GM12878 (cell line): ENCODE results near the gene ACE2. TPM values are rescaled to one million over a fixed set of nuclear protein-coding genes. Genes with fewer than 3 reads are reported as not detected.

Experiments used
- ATAC-seq: fragments of 200-7000 bp; cut with Tn5 transposase; 3 replicates; pipeline ENCODE4 v1.9.1; 2020; ENCODE audit warnings: mild to moderate bottlenecking, moderate library complexity
- BruUV-seq: library from RNA; stranded (reverse); fragments of 400-500 nt; replicated peaks from 2 replicates; lab custom pipeline; 2021; lab: Mats Ljungman, UMichigan
- CTCF ChIA-PET: fragments of 300-600 bp; sonication (Branson Sonifier 250); formaldehyde crosslinking; extraction: SDS; loops from one replicate; lab custom pipeline; 2021; ENCODE audit warnings: inconsistent platforms; lab: Yijun Ruan, JAX
- POLR2A ChIA-PET: fragments of 350-600 bp; formaldehyde crosslinking; extraction: SDS; loops from one replicate; lab custom pipeline; 2021; ENCODE audit warnings: inconsistent platforms; lab: Charles Lee
- RAD21 ChIA-PET: fragments of 300-600 bp; sonication (Branson Sonifier 250); formaldehyde crosslinking; loops from one replicate; lab custom pipeline; 2023; ENCODE audit warnings: antibody characterized with exemption; ENCODE audit not compliant: unreplicated experiment; lab: Charles Lee
- SMC1A ChIA-PET: fragments of 300-600 bp; sonication (Branson Sonifier 250); formaldehyde crosslinking; loops from one replicate; lab custom pipeline; 2023; ENCODE audit not compliant: unreplicated experiment, uncharacterized antibody; lab: Charles Lee
- DNase-seq: peaks from one replicate; pipeline ENCODE4 v3.0.0-alpha.2; 2011; ENCODE audit warnings: low read depth, low spot score
- FAIRE-seq: peaks from 3 replicates; lab custom pipeline; 2011; peaks lifted over from hg19 to GRCh38; lab: Jason Lieb, UNC
- H2AFZ ChIP-seq: 2 replicates; pipeline ENCODE4 v1.6.0; 2011; ENCODE audit warnings: low read depth, low read length, control low read depth; ENCODE audit not compliant: control insufficient read depth
- H3K27ac ChIP-seq: 2 replicates; pipeline ENCODE4 v1.5.1; 2011; ENCODE audit warnings: control low read depth; ENCODE audit not compliant: control insufficient read depth, insufficient read depth
- H3K27me3 ChIP-seq, 2 experiments: replicated peaks in 1 of 2; 2 replicates each; pipeline versions ENCODE4 v1.6.0 to v1.6.1; 2011; ENCODE audit warnings: low read length in 1 of 2; ENCODE audit not compliant: control insufficient read depth in 2 of 2, insufficient read depth in 2 of 2
- H3K36me3 ChIP-seq, 2 experiments: 2 replicates each; pipeline ENCODE4 v1.5.1; 2011; ENCODE audit warnings: low read length in 1 of 2; ENCODE audit not compliant: control insufficient read depth in 2 of 2, insufficient read depth in 2 of 2
- H3K4me1 ChIP-seq: 2 replicates; pipeline ENCODE4 v1.6.1; 2011; ENCODE audit warnings: mild to moderate bottlenecking, low read length, moderate library complexity, mixed read lengths; ENCODE audit not compliant: control insufficient read depth, insufficient read depth
- H3K4me2 ChIP-seq: 2 replicates; pipeline ENCODE4 v1.6.0; 2011; ENCODE audit warnings: control low read depth; ENCODE audit not compliant: control insufficient read depth, insufficient read depth
- H3K4me3 ChIP-seq: fragments of 200-600 bp; sonication (generic); 2 replicates; pipeline ENCODE4 v1.5.1; 2016
- H3K79me2 ChIP-seq: 2 replicates; pipeline ENCODE4 v1.6.0; 2011; ENCODE audit warnings: low read length; ENCODE audit not compliant: control insufficient read depth, insufficient read depth
- H3K9ac ChIP-seq: 2 replicates; pipeline ENCODE4 v1.8.0; 2011; ENCODE audit warnings: low read length, control low read depth, mixed read lengths; ENCODE audit not compliant: control insufficient read depth, insufficient read depth
- H3K9me3 ChIP-seq: replicated peaks from 3 replicates; pipeline ENCODE4 v1.5.1; 2011; ENCODE audit warnings: mild to moderate bottlenecking, low read length; ENCODE audit not compliant: control insufficient read depth, insufficient read depth
- H4K20me1 ChIP-seq: 2 replicates; pipeline ENCODE4 v1.6.0; 2011; ENCODE audit not compliant: control insufficient read depth, insufficient read depth
- BCL3 ChIP-seq: IDR thresholded peaks from 2 replicates; pipeline ENCODE4 v1.6.1; 2011; ENCODE audit warnings: borderline replicate concordance, low read depth, mild to moderate bottlenecking, moderate library complexity, low read length; ENCODE audit not compliant: insufficient read depth, poor library complexity, severe bottlenecking
- EGR1 ChIP-seq, 2 experiments: IDR thresholded peaks; 1 replicate in 1 of 2; 2 replicates in 1 of 2; pipeline ENCODE4 v1.6.1; 2011 to 2012; ENCODE audit warnings: low read depth in 2 of 2, low read length in 2 of 2, borderline replicate concordance in 1 of 2, mild to moderate bottlenecking in 1 of 2, moderate library complexity in 1 of 2
- GABPA ChIP-seq: IDR thresholded peaks from 2 replicates; pipeline ENCODE4 v1.6.1; 2014; ENCODE audit warnings: antibody characterized with exemption, low read depth, mild to moderate bottlenecking, inconsistent platforms
- GATAD2B ChIP-seq: fragments of 450-650 bp; conservative IDR thresholded peaks from 2 replicates; pipeline ENCODE4 v1.6.1; 2017; ENCODE audit warnings: low read depth, mild to moderate bottlenecking, moderate library complexity
- NR2F1 ChIP-seq: fragments of 450-650 bp; conservative IDR thresholded peaks from 2 replicates; pipeline ENCODE4 v1.6.1; 2017; ENCODE audit warnings: mild to moderate bottlenecking
- PRDM15 ChIP-seq: fragments of 450-650 bp; formaldehyde crosslinking; IDR thresholded peaks from 2 replicates; pipeline ENCODE4 v1.4.0; 2020; ENCODE audit warnings: mild to moderate bottlenecking, moderate library complexity
- REST ChIP-seq: IDR thresholded peaks from 2 replicates; pipeline ENCODE4 v1.6.1; 2012; ENCODE audit warnings: mild to moderate bottlenecking, low read depth, low read length
- SKIL ChIP-seq: fragments of 450-650 bp; IDR thresholded peaks from 2 replicates; pipeline ENCODE4 v1.6.1; 2017; ENCODE audit warnings: mild to moderate bottlenecking, low read depth, inconsistent platforms; ENCODE audit not compliant: poor library complexity, severe bottlenecking
- TBL1XR1 ChIP-seq: IDR thresholded peaks from 2 replicates; pipeline ENCODE4 v1.6.1; 2012; ENCODE audit warnings: low read depth, low read length, improper control_type of control experiment
- WGBS: methylation state at CpG from one replicate; pipeline ENCODE4 v1.1.6; 2016; ENCODE audit warnings: low lambda C conversion rate; ENCODE audit not compliant: insufficient replicate concordance, insufficient coverage; ENCODE audit errors: missing lambda C conversion rate; 5-methylcytosine and 5-hydroxymethylcytosine counted together
- in situ Hi-C: fragments of 300-500 bp; cut with MboI; formaldehyde crosslinking; loops from 9 replicates; pipeline ENCODE4 v1.14.3; 2018; ENCODE audit warnings: mixed read lengths
- intact Hi-C: fragments of 100-400 bp; cut with micrococcal nuclease; formaldehyde crosslinking; loops from one replicate; pipeline ENCODE4 v1.14.2; 2022; ENCODE audit not compliant: unreplicated experiment
- polyA plus RNA-seq, 11 experiments: library from polyadenylated mRNA; depleted of rRNA in 4 of 11; unstranded in 6 of 11; stranded (reverse) in 5 of 11; fragments of >200 nt; fragmentation: Nextera tagmentation in 4 of 11; fragmentation: Illumina TruSeq in 1 of 11; extraction: Ambion mirVana in 4 of 11; extraction: Trizol in 1 of 11; gene quantifications; 1 replicate in 1 of 11; 2 replicates in 10 of 11; pipeline versions ENCODE4 v1.2.1 to v1.2.3, GENCODE V29; 2011 to 2016; ENCODE audit warnings: inconsistent platforms in 2 of 11, missing spikeins in 2 of 11, low read depth in 1 of 11
- total RNA-seq, 4 experiments: library from RNA; depleted of rRNA in 3 of 4; stranded (reverse); fragments of >200 nt in 3 of 4; fragmentation: Illumina TruSeq in 1 of 4; extraction: Trizol in 1 of 4; gene quantifications; 2 replicates each; pipeline versions ENCODE4 v1.2.1 to v1.2.3, GENCODE V29; 2013 to 2021

The ACE2 gene
- total and polyA plus RNA-seq, 10 of the 15 experiments (the other 5 are each of a cell fraction or from before 2014, with no cell fraction given), result 0.04 TPM; not detected in 9

- TF ChIP-seq SKIL (no peak), BCL3 (no peak), NR2F1 (no peak), EGR1 (IDR thresholded peaks at IDR 0.05; ENCODE audit: borderline replicate concordance in 1 of 2, low read depth in 2 of 2, low read length in 2 of 2) (no peak), REST (no peak), GATAD2B (no peak), GABPA (no peak), PRDM15 (CRISPR knock-in tag) (no peak), TBL1XR1 (no peak)
- no peak for DNase-seq
- Histone ChIP-seq H3K36me3 (no peaks in the 10 kb centered on the region), H3K9me3 (no peaks in the 10 kb centered on the region), H2AFZ (no peak overlapping the region), H3K79me2 (no peaks in the 10 kb centered on the region), H3K4me1 (no peaks in the 10 kb centered on the region), H3K4me2 (no peak overlapping the region), H3K4me3 (no peak overlapping the region), H3K27ac (no peak overlapping the region), H3K27me3 (no peaks in the 10 kb centered on the region; a peak in 1 of 4 replicates), H4K20me1 (no peaks in the 10 kb centered on the region), H3K9ac (no peak overlapping the region)
- no peak for ATAC-seq
- BruUV-seq, result no TSS peak
- POLR2A ChIA-PET, result no interaction called here
- in situ Hi-C loops (no loop called here), intact Hi-C loops (no loop called here)
- SMC1A ChIA-PET, result no interaction called here
- 0% methylated on average over 1 of the region's 1 CpG for WGBS
- CTCF ChIA-PET, result interaction anchor here (1.4 kb wide), 1 partner anchor 162 kb away, joined by 4 read pairs; no protein-coding TSS in a partner anchor
- RAD21 ChIA-PET, result no interaction called here
- no peak for FAIRE-seq
These were observed 89.2 kb downstream of the ACE2 start for GRCh38 chrX:15511563-15511962.
